Measurements from ENCODE around the gene EVI5L. TPM values are rescaled to one million over a fixed set of nuclear protein-coding genes. Genes with fewer than 3 reads are reported as not detected.
"Not testable (repeated sequence)": the region's sequence is repeated elsewhere in the genome, so short reads cannot be mapped to it uniquely, and the experiment has no call there.

EVI5L gene
- total RNA-seq, 1 donor, result 17.2 TPM

DNA sequence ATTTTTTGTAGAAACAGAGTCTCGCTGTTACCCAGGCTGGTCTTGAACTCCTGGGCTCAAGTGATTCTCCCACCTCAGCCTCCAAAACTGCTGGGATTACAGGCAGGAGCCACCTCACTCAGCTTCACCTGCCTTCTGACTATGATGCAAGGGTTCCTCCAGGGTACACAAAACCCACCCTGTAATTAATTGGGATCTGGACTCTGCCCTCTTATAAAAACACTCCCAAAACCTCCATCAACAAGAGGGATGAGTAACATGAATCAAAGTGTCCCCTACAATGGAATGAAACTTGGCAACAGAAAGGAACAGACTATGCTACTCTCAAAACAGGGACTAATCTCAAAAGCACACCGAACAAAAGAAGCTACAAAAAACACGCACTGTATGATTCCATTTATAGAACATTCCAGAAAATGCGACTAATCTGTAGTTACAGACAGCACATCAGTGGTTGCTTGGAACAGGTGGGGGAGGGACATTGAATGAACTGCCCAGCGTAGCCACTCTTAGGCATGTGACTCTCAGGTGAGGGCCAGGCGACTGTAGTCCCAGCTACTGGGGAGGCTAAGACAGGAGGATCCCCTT, 47.3 kb downstream of the EVI5L start:
- Histone ChIP-seq H3K27me3 (ENCODE audit: insufficient read depth, low read length) (peaks cover 22% of the 10 kb centered on the region), H3K4me3 (ENCODE audit: low read length) (no peak overlapping the region), H3K9me3 (ENCODE audit: low read depth, low read length) (no peaks in the 10 kb centered on the region), H3K4me1 (ENCODE audit: insufficient read depth, low read length) (peaks cover 10% of the 10 kb centered on the region)

DNA sequence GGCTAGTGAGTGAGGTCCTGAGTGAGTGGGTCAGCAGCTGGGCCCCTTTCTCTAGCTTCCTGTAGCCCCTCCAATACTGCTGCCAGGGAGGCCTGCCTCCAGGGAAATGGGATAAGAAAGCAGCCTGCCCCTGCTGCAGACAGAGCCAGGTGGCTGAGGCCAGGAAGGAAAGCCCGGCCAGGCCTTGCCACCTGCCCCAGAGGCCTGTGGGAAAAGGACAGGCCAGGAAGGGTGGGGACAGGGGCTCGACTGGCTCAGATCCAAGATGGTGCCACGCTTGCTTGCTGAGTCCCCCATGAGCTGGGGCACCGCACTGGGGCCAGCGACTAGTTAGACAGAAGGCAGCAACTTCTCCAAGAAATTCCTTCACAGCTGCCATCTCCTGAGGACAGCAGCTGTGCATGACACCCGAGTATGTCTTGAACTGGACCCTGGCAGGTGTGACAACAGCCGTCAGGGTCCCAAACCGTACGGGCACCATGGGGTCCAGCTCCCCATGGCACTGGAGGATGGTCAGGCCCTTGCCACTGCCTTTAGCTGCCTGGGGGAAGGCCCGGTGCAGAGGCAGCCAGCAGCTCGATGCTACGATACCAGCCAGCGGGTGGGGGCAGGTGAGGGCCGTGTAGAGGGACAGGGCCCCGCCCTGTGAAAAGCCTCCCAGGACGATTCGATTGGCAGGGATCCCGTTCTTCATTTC, 49.2 kb downstream of the EVI5L start:
- no peak overlapping the region for H3K4me3 ChIP-seq (ENCODE audit: low read length)

GRCh38 chr19:7879836-7880235, 49.8 kb downstream of the EVI5L start:
- Histone ChIP-seq H3K9me3 (ENCODE audit: low read depth, low read length) (no peaks in the 10 kb centered on the region), H3K4me1 (ENCODE audit: insufficient read depth, low read length) (peaks cover under 1% of the 10 kb centered on the region), H3K4me3 (ENCODE audit: low read length) (no peak overlapping the region), H3K27me3 (ENCODE audit: insufficient read depth, low read length) (peaks cover 6% of the 10 kb centered on the region)

More for the DNA sequence above, 49.2 kb downstream of the EVI5L start:
- Histone ChIP-seq H3K27me3 (ENCODE audit: insufficient read depth, low read length) (peaks cover 11% of the 10 kb centered on the region), H3K9me3 (ENCODE audit: low read depth, low read length) (no peaks in the 10 kb centered on the region), H3K4me1 (ENCODE audit: insufficient read depth, low read length) (peaks cover 5% of the 10 kb centered on the region)

- Histone ChIP-seq H3K27me3 (ENCODE audit: insufficient read depth, low read length) (no peaks in the 10 kb centered on the region), H3K4me3 (ENCODE audit: low read length) (no peak overlapping the region), H3K4me1 (ENCODE audit: insufficient read depth, low read length) (no peaks in the 10 kb centered on the region), H3K9me3 (ENCODE audit: low read depth, low read length) (no peaks in the 10 kb centered on the region)
These were observed 51.9 kb downstream of the EVI5L start for GRCh38 chr19:7881910-7882309.

DNA sequence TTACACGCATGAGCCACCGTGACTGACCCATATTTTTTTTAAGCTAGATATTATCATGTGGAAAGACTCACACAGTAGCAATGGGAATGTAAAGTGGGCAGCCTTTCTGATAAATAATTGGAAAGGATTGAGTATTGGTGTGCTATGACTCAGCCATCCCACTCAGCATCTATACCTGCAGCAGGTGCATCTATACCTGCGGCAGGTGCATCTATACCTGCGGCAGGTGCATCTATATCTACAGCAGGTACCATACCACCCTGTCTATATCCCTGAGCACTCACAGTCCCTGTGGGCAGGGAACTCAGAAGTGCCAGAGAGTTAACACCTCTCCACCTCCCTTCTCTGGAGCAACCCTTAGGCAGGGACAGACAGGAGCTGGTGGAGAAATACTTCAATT, 53.1 kb downstream of the EVI5L start:
- Histone ChIP-seq H3K27me3 (ENCODE audit: insufficient read depth, low read length) (peaks cover 6% of the 10 kb centered on the region), H3K9me3 (ENCODE audit: low read depth, low read length) (no peaks in the 10 kb centered on the region), H3K4me3 (ENCODE audit: low read length) (no peak overlapping the region), H3K4me1 (ENCODE audit: insufficient read depth, low read length) (no peaks in the 10 kb centered on the region)

DNA sequence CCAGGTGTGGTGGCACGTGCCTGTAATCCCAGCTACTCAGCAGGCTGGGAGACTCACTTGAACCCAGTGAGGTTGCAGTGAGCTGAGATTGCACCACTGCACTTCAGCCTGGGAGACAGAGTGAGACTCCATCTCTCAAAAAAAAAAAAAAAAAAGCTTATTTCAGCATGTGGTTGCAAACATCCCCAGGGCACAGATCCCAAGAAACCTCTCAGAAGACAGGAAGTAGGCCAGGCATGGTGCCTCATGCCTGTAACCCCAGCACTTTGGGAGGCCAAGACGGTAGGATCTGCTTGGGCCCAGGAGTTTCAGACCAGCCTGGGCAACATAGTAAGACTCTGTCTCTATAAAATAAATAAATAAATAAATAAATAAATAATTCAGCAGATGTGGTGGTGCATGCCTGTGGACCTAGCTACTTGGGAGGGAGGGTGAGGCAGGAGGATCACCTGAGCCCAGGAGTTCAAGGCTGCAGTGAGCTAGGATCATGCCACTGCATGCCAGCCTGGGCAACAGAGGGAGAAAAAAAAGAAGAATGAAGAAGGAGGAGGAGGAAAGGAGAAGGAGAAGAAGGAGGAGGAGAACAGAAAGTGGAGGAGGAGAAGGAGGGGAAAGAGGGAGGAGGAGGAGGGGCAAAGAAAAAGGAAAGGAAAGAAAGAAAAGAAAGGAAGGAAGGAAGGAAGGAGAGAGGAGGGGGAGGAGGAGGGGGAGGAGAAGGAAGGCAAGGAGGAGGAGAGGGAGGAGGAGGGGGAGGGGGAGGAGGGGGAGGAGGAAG, 54.0 kb downstream of the EVI5L start:
- H3K9me3 ChIP-seq (ENCODE audit: low read depth, low read length), result no peaks in the 10 kb centered on the region
- H3K27me3 ChIP-seq (ENCODE audit: insufficient read depth, low read length), result peaks cover 6% of the 10 kb centered on the region
- H3K4me1 ChIP-seq (ENCODE audit: insufficient read depth, low read length), result peaks cover 3% of the 10 kb centered on the region
- H3K4me3 ChIP-seq (ENCODE audit: low read length), result no peak overlapping the region

DNA sequence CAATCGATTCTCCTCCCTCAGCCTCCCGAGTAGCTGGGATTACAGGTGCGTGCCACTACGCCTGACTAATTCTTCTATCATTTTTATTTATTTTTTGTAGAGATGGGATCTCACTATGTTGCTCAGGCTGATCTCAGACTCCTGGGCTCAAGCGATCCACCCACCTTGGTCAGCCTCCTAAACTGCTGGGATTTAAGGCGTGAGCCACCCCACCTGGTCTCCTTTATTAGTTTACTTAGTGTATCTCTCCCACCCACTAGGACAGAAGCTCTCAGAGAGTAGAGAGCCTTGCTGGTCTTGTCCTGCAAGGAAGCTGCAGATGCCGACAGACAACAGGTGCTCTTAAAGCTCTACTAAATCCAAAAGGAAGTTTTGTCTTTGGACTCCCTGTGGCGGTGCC, 55.8 kb downstream of the EVI5L start:
- peaks cover 6% of the 10 kb centered on the region for H3K27me3 ChIP-seq (ENCODE audit: insufficient read depth, low read length)
- no peaks in the 10 kb centered on the region for H3K9me3 ChIP-seq (ENCODE audit: low read depth, low read length)
- peaks cover 3% of the 10 kb centered on the region for H3K4me1 ChIP-seq (ENCODE audit: insufficient read depth, low read length)
- H3K4me3 ChIP-seq (ENCODE audit: low read length), result no peak overlapping the region

DNA sequence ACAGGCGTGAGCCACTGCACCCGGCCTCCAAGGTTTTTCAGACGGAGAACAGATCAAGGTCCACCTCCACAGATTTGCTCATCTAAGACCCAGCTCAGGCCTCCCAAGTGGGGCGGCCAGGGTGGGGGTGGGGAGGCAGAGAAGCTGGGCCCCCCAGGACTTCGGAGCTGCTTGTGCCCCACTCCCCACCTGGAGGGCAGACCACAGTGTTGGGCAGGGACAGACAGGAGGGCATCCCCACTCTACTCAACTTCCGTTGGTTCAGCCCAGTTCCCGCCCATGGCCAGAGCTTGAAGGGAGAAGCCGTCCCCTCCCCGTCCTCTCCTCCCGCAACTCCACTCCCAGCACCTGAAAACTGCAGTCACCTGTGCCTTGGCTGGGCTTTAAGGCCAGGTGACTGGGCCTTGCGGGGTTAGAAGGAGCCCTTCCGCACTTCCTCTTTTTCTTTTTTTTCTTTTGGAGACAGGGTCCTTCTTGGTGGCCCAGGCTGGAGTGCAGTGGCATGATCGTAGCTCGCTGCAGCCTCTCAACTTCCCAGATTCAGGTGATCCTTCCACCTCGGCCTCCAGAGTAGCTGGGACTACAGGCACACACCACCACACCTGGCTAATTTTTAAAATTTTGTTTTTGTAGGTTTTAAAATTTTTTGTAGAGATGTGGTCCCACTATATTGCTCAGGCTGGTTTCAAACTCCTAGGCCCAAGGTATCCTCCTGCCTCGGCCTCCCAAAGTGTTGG, 57.6 kb downstream of the EVI5L start:
- no peaks in the 10 kb centered on the region for H3K9me3 ChIP-seq (ENCODE audit: low read depth, low read length)
- H3K27me3 ChIP-seq (ENCODE audit: insufficient read depth, low read length), result peaks cover 6% of the 10 kb centered on the region
- H3K4me3 ChIP-seq (ENCODE audit: low read length), result no peak overlapping the region
- peaks cover 3% of the 10 kb centered on the region for H3K4me1 ChIP-seq (ENCODE audit: insufficient read depth, low read length)

- Histone ChIP-seq H3K27me3 (ENCODE audit: insufficient read depth, low read length) (peaks cover 6% of the 10 kb centered on the region), H3K4me3 (ENCODE audit: low read length) (no peak within 1 kb of the TSS), H3K4me1 (ENCODE audit: insufficient read depth, low read length) (peaks cover 3% of the 10 kb centered on the region), H3K9me3 (ENCODE audit: low read depth, low read length) (no peaks in the 10 kb centered on the region)
These were observed 58.3 kb downstream of the EVI5L start, which contains the start of gene LRRC8E for GRCh38 chr19:7888145-7888825. Gene LRRC8E (plus strand): TSS chr19:7888510. CDS start chr19:7895604, 7,094 bp downstream.

DNA sequence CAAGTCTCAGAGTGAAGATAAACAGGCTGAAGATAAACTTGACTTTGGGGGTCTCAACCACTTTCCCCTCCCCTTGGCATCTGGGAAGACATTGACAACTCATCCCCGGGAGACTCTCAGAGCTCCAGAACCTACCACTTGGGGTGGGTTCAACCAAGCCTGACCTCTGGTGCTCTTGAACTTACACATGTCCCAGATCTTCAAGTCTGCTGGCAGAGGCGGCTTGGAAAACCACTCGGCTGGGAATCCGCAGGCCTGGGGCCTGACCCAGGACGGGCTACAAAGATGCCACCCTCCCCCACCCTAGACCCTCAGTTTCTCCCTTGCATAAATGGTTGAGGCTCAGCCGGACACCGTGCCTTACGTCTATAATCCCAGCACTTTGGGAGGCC, 58.8 kb downstream of the EVI5L start:
- Histone ChIP-seq H3K4me1 (ENCODE audit: insufficient read depth, low read length) (peaks cover 3% of the 10 kb centered on the region), H3K9me3 (ENCODE audit: low read depth, low read length) (no peaks in the 10 kb centered on the region), H3K4me3 (ENCODE audit: low read length) (no peak overlapping the region), H3K27me3 (ENCODE audit: insufficient read depth, low read length) (peaks cover 6% of the 10 kb centered on the region)

DNA sequence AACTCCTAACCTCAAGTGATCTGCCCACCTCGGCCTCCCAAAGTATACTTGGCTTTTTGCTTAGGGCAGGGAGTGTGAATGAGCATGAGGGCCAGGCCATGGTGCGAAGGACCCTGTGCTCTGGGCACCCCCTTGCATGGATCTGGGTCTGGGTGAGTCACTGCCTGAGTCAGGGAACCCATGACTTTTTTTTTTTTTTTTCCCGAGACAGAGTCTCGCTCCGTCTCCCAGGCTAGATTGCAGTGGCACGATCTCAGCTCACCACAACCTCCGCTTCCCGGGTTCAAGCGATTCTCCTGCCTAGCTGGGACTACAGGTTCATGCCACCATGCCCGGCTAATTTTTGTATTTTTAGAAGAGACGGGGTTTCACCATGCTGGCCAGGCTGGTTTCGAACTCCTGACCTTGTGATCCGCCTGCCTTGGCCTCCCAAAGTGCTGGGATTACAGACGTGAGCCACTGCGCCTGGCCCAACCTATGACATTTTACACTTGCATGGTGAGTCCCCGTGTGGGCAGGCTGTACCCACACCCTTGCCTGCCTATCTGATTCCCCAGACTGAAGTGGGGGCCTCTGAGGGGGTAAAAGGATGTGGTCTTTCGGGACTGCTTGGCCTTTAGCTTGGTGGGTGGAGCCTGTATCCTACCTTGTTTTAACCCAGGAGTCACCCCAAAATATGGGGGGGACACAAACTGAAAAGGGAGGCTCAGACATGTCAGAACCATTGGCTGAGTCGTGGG, 63.5 kb downstream of the EVI5L start:
- not testable (repeated sequence) for H3K9me3 ChIP-seq (ENCODE audit: low read depth, low read length); H3K4me3 ChIP-seq (ENCODE audit: low read length); H3K4me1 ChIP-seq (ENCODE audit: insufficient read depth, low read length); H3K27me3 ChIP-seq (ENCODE audit: insufficient read depth, low read length)

- Histone ChIP-seq H3K4me3 (ENCODE audit: low read length) (no peak overlapping the region), H3K4me1 (ENCODE audit: insufficient read depth, low read length) (no peaks in the 10 kb centered on the region), H3K9me3 (ENCODE audit: low read depth, low read length) (no peaks in the 10 kb centered on the region), H3K27me3 (ENCODE audit: insufficient read depth, low read length) (no peaks in the 10 kb centered on the region)
These were observed 64.7 kb downstream of the EVI5L start for GRCh38 chr19:7894612-7895309.

DNA sequence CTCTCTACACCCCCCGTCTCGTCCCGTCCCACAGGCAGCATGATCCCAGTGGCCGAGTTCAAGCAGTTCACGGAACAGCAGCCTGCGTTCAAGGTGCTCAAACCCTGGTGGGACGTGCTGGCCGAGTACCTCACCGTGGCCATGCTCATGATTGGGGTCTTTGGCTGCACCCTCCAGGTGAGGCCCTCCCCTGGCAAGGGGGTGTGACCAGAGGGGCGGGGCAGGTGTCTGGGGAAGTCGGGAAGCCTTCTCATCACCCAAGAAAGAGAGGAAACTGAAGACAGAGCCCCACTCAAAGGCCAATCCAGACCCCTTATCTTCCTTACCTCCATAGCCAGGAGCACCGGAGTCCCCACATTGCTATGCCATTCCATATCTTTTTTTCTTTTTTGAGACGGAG, 65.5 kb downstream of the EVI5L start:
- Histone ChIP-seq H3K27me3 (ENCODE audit: insufficient read depth, low read length) (no peaks in the 10 kb centered on the region), H3K4me3 (ENCODE audit: low read length) (no peak overlapping the region), H3K9me3 (ENCODE audit: low read depth, low read length) (no peaks in the 10 kb centered on the region), H3K4me1 (ENCODE audit: insufficient read depth, low read length) (no peaks in the 10 kb centered on the region)

Data from mononuclear cell (primary cell).